Nephron progenitor cell (in vitro differentiated cells): ENCODE data around the gene DDX54.

Source experiments
- DNase-seq: peaks from one replicate; pipeline ENCODE4 v3.0.0; 2021
- H3K27ac Mint-ChIP-seq: 2 replicates; pipeline ENCODE4 v1.8.0; 2021; ENCODE audit warnings: mild to moderate bottlenecking, moderate library complexity, mixed read lengths
- H3K27me3 Mint-ChIP-seq: 2 replicates; pipeline ENCODE4 v1.8.0; 2021; ENCODE audit warnings: mild to moderate bottlenecking, low read depth, mixed read lengths; ENCODE audit not compliant: poor library complexity
- H3K36me3 Mint-ChIP-seq: 2 replicates; pipeline ENCODE4 v1.8.0; 2021; ENCODE audit warnings: low read depth, mixed read lengths
- H3K4me1 Mint-ChIP-seq: 2 replicates; pipeline ENCODE4 v1.8.0; 2021; ENCODE audit warnings: mixed read lengths
- H3K4me3 Mint-ChIP-seq: 2 replicates; pipeline ENCODE4 v1.8.0; 2021; ENCODE audit warnings: mild to moderate bottlenecking, moderate library complexity, mixed read lengths
- H3K9me3 Mint-ChIP-seq: 2 replicates; pipeline ENCODE4 v1.8.0; 2021; ENCODE audit warnings: mild to moderate bottlenecking, moderate library complexity, mixed read lengths
- CTCF ChIP-seq: fragments of 200-600 bp; sonication (generic); IDR thresholded peaks from 2 replicates; pipeline ENCODE4 v1.5.0; 2021; ENCODE audit warnings: antibody characterized with exemption

Gene DDX54

GRCh38 chr12:113172185-113172584, 13.1 kb downstream of the DDX54 start:
- no peak for DNase-seq
- H3K27ac Mint-ChIP-seq: no peak overlapping the region
- H3K4me3 Mint-ChIP-seq: no peak overlapping the region
- peaks cover 68% of the 10 kb centered on the region for H3K36me3 Mint-ChIP-seq
- TF ChIP-seq CTCF: no peak
- no peaks in the 10 kb centered on the region for H3K27me3 Mint-ChIP-seq
- peaks cover 6% of the 10 kb centered on the region for H3K9me3 Mint-ChIP-seq
- peaks cover 22% of the 10 kb centered on the region for H3K4me1 Mint-ChIP-seq

GRCh38 chr12:113171543-113171942, 13.7 kb downstream of the DDX54 start:
- no peak overlapping the region for H3K27ac Mint-ChIP-seq

GRCh38 chr12:113170926-113171325, 14.4 kb downstream of the DDX54 start:
- Mint-ChIP-seq H3K4me3 (no peak overlapping the region), H3K4me1 (peaks cover 22% of the 10 kb centered on the region), H3K36me3 (peaks cover 56% of the 10 kb centered on the region), H3K27ac (no peak overlapping the region), H3K27me3 (no peaks in the 10 kb centered on the region), H3K9me3 (no peaks in the 10 kb centered on the region)
- no peak for DNase-seq
- no peak for TF ChIP-seq CTCF

More at GRCh38 chr12:113171543-113171942, 13.7 kb downstream of the DDX54 start:
- Mint-ChIP-seq H3K27me3 (no peaks in the 10 kb centered on the region), H3K4me1 (peaks cover 22% of the 10 kb centered on the region), H3K9me3 (no peaks in the 10 kb centered on the region), H3K36me3 (peaks cover 62% of the 10 kb centered on the region), H3K4me3 (no peak overlapping the region)
- no peak for DNase-seq
- no peak for TF ChIP-seq CTCF

- Mint-ChIP-seq H3K27me3 (no peaks in the 10 kb centered on the region), H3K9me3 (no peaks in the 10 kb centered on the region), H3K4me1 (peaks cover 22% of the 10 kb centered on the region), H3K36me3 (peaks cover 53% of the 10 kb centered on the region), H3K27ac (no peak overlapping the region), H3K4me3 (no peak overlapping the region)
- TF ChIP-seq CTCF: no peak
- DNase-seq: no peak
Measured at GRCh38 chr12:113170457-113170856, 14.8 kb downstream of the DDX54 start.

GRCh38 chr12:113169697-113170096, 15.6 kb downstream of the DDX54 start:
- Mint-ChIP-seq H3K36me3 (peaks cover 52% of the 10 kb centered on the region), H3K4me1 (peaks cover 18% of the 10 kb centered on the region), H3K27ac (no peak overlapping the region), H3K4me3 (no peak overlapping the region), H3K27me3 (no peaks in the 10 kb centered on the region), H3K9me3 (no peaks in the 10 kb centered on the region)
- DNase-seq: no peak
- TF ChIP-seq CTCF: no peak

- no peak overlapping the region for H3K27ac Mint-ChIP-seq
- H3K27me3 Mint-ChIP-seq: no peaks in the 10 kb centered on the region
- H3K4me1 Mint-ChIP-seq: peaks cover 10% of the 10 kb centered on the region
- H3K4me3 Mint-ChIP-seq: no peak overlapping the region
- H3K9me3 Mint-ChIP-seq: no peaks in the 10 kb centered on the region
- H3K36me3 Mint-ChIP-seq: peaks cover 41% of the 10 kb centered on the region
- no peak for TF ChIP-seq CTCF
- DNase-seq: no peak
Measured at GRCh38 chr12:113167868-113168267, 17.4 kb downstream of the DDX54 start.
